Measurements from ENCODE around the gene PLEKHA4. TPM values are rescaled to one million over a fixed set of nuclear protein-coding genes. Genes with fewer than 3 reads are reported as not detected.
"Not testable (repeated sequence)": the region's sequence is repeated elsewhere in the genome, so short reads cannot be mapped to it uniquely, and the experiment has no call there.

The PLEKHA4 gene
- total RNA-seq, 1 experiment from 2014 or later = 4.2 TPM

DNA sequence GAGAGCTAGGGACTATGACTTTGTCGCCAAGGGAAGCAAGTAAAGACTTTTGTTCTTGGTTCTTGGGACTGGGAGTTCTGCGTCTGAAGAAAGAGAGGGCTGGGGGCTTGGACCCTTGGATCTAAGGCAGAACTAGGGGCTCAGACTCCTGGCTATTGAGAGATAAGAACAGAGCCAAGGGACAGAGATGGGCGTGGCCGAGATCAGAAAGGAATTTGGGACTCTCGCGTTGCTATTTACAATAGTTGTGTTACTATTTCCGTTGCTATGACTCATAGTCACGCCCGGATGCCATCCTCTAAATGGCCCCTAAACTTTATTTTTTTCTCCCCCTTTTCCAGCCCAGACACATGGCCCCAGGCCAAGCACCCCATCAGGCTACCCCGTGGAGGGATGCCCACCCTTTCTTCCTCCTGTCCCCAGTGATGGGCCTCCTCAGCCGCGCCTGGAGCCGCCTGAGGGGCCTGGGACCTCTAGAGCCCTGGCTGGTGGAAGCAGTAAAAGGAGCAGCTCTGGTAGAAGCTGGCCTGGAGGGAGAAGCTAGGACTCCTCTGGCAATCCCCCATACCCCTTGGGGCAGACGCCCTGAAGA is 4.6 kb upstream of the PLEKHA4 start:
- no peaks in the 10 kb centered on the region for H3K27me3 ChIP-seq (ENCODE audit: control insufficient read depth, insufficient read depth, low read length)
- peak; percentile 65; the same call in 1 of the 2 replicates for TF ChIP-seq SIN3A (IDR thresholded peaks at IDR 0.05; ENCODE audit: borderline replicate concordance, insufficient read depth, low read depth, low read length)
- TF ChIP-seq, protein P1, sequence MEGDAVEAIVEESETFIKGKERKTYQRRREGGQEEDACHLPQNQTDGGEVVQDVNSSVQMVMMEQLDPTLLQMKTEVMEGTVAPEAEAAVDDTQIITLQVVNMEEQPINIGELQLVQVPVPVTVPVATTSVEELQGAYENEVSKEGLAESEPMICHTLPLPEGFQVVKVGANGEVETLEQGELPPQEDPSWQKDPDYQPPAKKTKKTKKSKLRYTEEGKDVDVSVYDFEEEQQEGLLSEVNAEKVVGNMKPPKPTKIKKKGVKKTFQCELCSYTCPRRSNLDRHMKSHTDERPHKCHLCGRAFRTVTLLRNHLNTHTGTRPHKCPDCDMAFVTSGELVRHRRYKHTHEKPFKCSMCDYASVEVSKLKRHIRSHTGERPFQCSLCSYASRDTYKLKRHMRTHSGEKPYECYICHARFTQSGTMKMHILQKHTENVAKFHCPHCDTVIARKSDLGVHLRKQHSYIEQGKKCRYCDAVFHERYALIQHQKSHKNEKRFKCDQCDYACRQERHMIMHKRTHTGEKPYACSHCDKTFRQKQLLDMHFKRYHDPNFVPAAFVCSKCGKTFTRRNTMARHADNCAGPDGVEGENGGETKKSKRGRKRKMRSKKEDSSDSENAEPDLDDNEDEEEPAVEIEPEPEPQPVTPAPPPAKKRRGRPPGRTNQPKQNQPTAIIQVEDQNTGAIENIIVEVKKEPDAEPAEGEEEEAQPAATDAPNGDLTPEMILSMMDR (IDR thresholded peaks at IDR 0.05) = no peak
- TF ChIP-seq, protein P2, sequence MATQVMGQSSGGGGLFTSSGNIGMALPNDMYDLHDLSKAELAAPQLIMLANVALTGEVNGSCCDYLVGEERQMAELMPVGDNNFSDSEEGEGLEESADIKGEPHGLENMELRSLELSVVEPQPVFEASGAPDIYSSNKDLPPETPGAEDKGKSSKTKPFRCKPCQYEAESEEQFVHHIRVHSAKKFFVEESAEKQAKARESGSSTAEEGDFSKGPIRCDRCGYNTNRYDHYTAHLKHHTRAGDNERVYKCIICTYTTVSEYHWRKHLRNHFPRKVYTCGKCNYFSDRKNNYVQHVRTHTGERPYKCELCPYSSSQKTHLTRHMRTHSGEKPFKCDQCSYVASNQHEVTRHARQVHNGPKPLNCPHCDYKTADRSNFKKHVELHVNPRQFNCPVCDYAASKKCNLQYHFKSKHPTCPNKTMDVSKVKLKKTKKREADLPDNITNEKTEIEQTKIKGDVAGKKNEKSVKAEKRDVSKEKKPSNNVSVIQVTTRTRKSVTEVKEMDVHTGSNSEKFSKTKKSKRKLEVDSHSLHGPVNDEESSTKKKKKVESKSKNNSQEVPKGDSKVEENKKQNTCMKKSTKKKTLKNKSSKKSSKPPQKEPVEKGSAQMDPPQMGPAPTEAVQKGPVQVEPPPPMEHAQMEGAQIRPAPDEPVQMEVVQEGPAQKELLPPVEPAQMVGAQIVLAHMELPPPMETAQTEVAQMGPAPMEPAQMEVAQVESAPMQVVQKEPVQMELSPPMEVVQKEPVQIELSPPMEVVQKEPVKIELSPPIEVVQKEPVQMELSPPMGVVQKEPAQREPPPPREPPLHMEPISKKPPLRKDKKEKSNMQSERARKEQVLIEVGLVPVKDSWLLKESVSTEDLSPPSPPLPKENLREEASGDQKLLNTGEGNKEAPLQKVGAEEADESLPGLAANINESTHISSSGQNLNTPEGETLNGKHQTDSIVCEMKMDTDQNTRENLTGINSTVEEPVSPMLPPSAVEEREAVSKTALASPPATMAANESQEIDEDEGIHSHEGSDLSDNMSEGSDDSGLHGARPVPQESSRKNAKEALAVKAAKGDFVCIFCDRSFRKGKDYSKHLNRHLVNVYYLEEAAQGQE (IDR thresholded peaks at IDR 0.05; ENCODE audit: insufficient read depth in 1 of 2, low read depth in 2 of 2, low read length in 1 of 2) = no peak
- DNase-seq (ENCODE audit: low read depth, low spot score) (no peak), ATAC-seq (peak; percentile 67)
- CTCF ChIA-PET = no interaction called here
- H3K4me3 ChIP-seq (ENCODE audit: low read depth in 2 of 2, low read length in 2 of 2) = peak overlapping the region; percentile 84 to 99
- intact Hi-C loops (cut with micrococcal nuclease; ENCODE audit: unreplicated experiment) (no loop called here), in situ Hi-C loops (cut with HindIII; ENCODE audit: low pct_unique_long_range_greater_than_20kb, low sequenced_read_pairs) (no loop called here)
- POLR2A ChIA-PET = no interaction called here
- no TSS peak for BruUV-seq (replicated peaks)
- peaks cover 10% of the 10 kb centered on the region; the same call in 1 of the 2 replicates for H3K36me3 ChIP-seq (ENCODE audit: control insufficient read depth, insufficient read depth, low read length)
- peaks cover 18% of the 10 kb centered on the region for H3K4me1 ChIP-seq (ENCODE audit: control insufficient read depth, insufficient read depth, low read length)
- H3K27ac ChIP-seq (ENCODE audit: low read length) = peak overlapping the region; percentile 93
- H3K9me3 ChIP-seq (ENCODE audit: control insufficient read depth, insufficient read depth, low read depth, low read length) = no peaks in the 10 kb centered on the region

DNA sequence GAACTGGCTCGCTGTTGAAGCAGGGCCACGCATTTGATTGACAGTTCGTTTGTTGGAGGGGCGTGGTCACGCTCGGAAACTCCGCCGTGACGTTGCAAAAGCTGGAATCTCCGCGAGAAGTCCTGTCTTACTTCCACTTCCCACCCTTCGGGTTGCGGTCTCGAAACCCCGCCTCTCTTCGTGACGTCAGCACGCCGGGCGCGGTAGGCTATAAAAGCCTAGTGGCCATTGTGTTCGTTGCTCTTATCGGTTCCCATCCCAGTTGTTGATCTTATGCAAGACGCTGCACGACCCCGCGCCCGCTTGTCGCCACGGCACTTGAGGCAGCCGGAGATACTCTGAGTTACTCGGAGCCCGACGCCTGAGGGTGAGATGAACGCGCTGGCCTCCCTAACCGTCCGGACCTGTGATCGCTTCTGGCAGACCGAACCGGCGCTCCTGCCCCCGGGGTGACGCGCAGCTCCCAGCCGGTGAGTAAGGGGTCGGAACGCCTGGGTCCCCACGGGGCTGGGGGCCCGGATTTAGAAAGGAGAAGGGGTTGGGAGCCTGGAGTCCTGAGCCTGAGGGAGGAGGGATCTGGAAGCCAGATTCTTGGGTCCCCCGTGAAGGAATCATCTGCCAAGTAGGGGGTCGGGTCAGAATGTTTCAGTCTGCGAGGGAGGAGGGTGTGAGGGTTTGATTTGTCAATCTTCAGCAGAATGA is 3.9 kb upstream of the PLEKHA4 start, which contains the start of gene PPP1R15A:
Gene PPP1R15A (plus strand): TSS at position 240 of the 702 bp plus-strand sequence. CDS start 813 bp downstream, outside the sequence.
- CTCF ChIA-PET = no interaction called here
- POLR2A ChIA-PET = interaction anchor here (0.6 kb wide), 2 partner anchors 30 to 32 kb away, joined by 3 to 8 read pairs; no protein-coding TSS in a partner anchor
- ATAC-seq (peak; percentile 79), DNase-seq (ENCODE audit: low read depth, low spot score) (peak; percentile 93)
- Histone ChIP-seq H3K9me3 (ENCODE audit: control insufficient read depth, insufficient read depth, low read depth, low read length) (no peaks in the 10 kb centered on the region), H3K36me3 (ENCODE audit: control insufficient read depth, insufficient read depth, low read length) (peaks cover 10% of the 10 kb centered on the region; the same call in 1 of the 2 replicates), H3K27me3 (ENCODE audit: control insufficient read depth, insufficient read depth, low read length) (no peaks in the 10 kb centered on the region), H3K27ac (ENCODE audit: low read length) (peak within 1 kb of the TSS; percentile 93), H3K4me3 (ENCODE audit: low read depth in 2 of 2, low read length in 2 of 2) (peak within 1 kb of the TSS; percentile 84 to 99), H3K4me1 (ENCODE audit: control insufficient read depth, insufficient read depth, low read length) (peaks cover 16% of the 10 kb centered on the region)
- intact Hi-C loops (cut with micrococcal nuclease; ENCODE audit: unreplicated experiment) (no loop called here), in situ Hi-C loops (cut with HindIII; ENCODE audit: low pct_unique_long_range_greater_than_20kb, low sequenced_read_pairs) (no loop called here)
- TF ChIP-seq, protein P1 (IDR thresholded peaks at IDR 0.05) = no peak
- TF ChIP-seq SIN3A (IDR thresholded peaks at IDR 0.05; ENCODE audit: borderline replicate concordance, insufficient read depth, low read depth, low read length) (peak; percentile 62; the same call in 1 of the 2 replicates), POLR2AphosphoS5 (IDR thresholded peaks at IDR 0.05; ENCODE audit: low read depth, low read length) (peak; percentile 98)
- TSS peak; percentile 81 for BruUV-seq (replicated peaks)

DNA sequence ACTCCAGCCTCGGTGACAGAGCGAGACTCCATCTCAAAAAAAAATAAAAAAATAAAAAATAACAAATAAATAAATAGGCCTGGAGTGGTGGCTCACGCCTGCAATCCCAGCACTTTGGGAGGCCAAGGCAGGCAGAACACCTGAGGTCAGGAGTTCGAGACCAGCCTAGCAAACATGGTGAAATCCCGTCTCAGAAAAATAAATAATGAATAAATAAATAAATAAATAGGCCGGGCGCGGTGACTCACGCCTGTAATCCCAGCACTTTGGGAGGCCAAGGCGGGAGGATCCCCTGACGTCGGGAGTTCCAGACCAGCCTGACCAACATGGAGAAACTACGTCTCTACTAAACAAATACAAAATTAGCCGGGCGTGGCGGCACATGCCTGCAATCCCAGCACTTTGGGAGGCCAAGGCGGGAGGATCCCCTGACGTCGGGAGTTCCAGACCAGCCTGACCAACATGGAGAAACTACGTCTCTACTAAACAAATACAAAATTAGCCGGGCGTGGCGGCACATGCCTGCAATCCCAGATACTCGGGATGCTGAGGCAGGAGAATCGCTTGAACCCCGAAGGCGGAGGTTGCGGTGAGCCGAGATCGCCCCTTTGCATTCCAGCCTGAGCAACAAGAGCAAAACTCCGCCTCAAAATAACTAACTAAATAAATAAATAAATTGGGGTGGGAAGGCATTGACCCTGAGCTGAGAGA is 3.2 kb upstream of the PLEKHA4 start:
- peak overlapping the region; percentile 65; the same call in 1 of the 2 replicates for H3K27ac ChIP-seq (ENCODE audit: low read length)
- peak overlapping the region; percentile 45 to 99 for H3K4me3 ChIP-seq (ENCODE audit: low read depth in 2 of 2, low read length in 2 of 2)
- H3K9me3 ChIP-seq (ENCODE audit: control insufficient read depth, insufficient read depth, low read depth, low read length); BruUV-seq (replicated peaks); ATAC-seq; DNase-seq (ENCODE audit: low read depth, low spot score); H3K27me3 ChIP-seq (ENCODE audit: control insufficient read depth, insufficient read depth, low read length); CTCF ChIA-PET; intact Hi-C loops (cut with micrococcal nuclease; ENCODE audit: unreplicated experiment); in situ Hi-C loops (cut with HindIII; ENCODE audit: low pct_unique_long_range_greater_than_20kb, low sequenced_read_pairs): not testable (repeated sequence)
- H3K36me3 ChIP-seq (ENCODE audit: control insufficient read depth, insufficient read depth, low read length) = peaks cover 10% of the 10 kb centered on the region; the same call in 1 of the 2 replicates
- POLR2A ChIA-PET = interaction anchor here (0.6 kb wide), 2 partner anchors 31 to 32 kb away, joined by 3 to 8 read pairs; no protein-coding TSS in a partner anchor
- H3K4me1 ChIP-seq (ENCODE audit: control insufficient read depth, insufficient read depth, low read length) = peaks cover 16% of the 10 kb centered on the region
